Naive thymus-derived CD4-positive, alpha-beta T cell (primary cell): Measurements from ENCODE around the gene CDK6. TPM values are rescaled to one million over a fixed set of nuclear protein-coding genes. Genes with fewer than 3 reads are reported as not detected.
A peak's percentile ranks its signal among the peaks of the same experiment; 100 is the strongest.

Experiments
- ATAC-seq: fragments of 150-1000 bp; cut with Tn5 transposase; 2 replicates; pipeline ENCODE4 v1.10.0; 2021; ENCODE audit warnings: mild to moderate bottlenecking, moderate library complexity
- CTCF ChIA-PET: fragments of 350-600 bp; sonication (Branson Sonifier 250); formaldehyde crosslinking; loops from one replicate; lab custom pipeline; 2021; ENCODE audit warnings: antibody characterized with exemption; lab: Charles Lee
- POLR2A ChIA-PET: fragments of 350-600 bp; sonication (Branson Sonifier 250); formaldehyde crosslinking; loops from one replicate; lab custom pipeline; 2021; ENCODE audit warnings: antibody characterized with exemption, inconsistent platforms; lab: Charles Lee
- DNase-seq, 9 donors: peaks; one replicate each; pipeline versions ENCODE4 v3.0.0 to v3.0.0-alpha.2; 2020 to 2022; ENCODE audit warnings: mixed read lengths in 1 of 9
- H3K27ac ChIP-seq: one replicate; pipeline ENCODE4 v1.7.0; 2013; ENCODE audit warnings: mild to moderate bottlenecking, low read depth, low read length, moderate library complexity
- H3K27me3 ChIP-seq, 2 donors: one replicate each; pipeline ENCODE4 v1.7.0; 2013; ENCODE audit warnings: low read length in 2 of 2, mild to moderate bottlenecking in 2 of 2, moderate library complexity in 2 of 2; ENCODE audit not compliant: control insufficient read depth in 2 of 2, insufficient read depth in 2 of 2
- H3K36me3 ChIP-seq, 3 experiments: 1 replicate in 2 of 3; 2 replicates in 1 of 3; pipeline ENCODE4 v1.7.0; 2013; ENCODE audit warnings: low read length in 3 of 3, mild to moderate bottlenecking in 3 of 3, moderate library complexity in 1 of 3; ENCODE audit not compliant: insufficient read depth in 3 of 3, control insufficient read depth in 2 of 3
- H3K4me1 ChIP-seq, 2 donors: one replicate each; pipeline ENCODE4 v1.7.0; 2013; ENCODE audit warnings: low read length in 2 of 2, mild to moderate bottlenecking in 2 of 2, moderate library complexity in 1 of 2; ENCODE audit not compliant: control insufficient read depth in 2 of 2, insufficient read depth in 2 of 2
- H3K4me3 ChIP-seq: 2 replicates; pipeline ENCODE4 v1.7.0; 2013; ENCODE audit warnings: mild to moderate bottlenecking, low read length
- H3K9me3 ChIP-seq, 3 experiments: 1 replicate in 2 of 3; 2 replicates in 1 of 3; pipeline ENCODE4 v1.7.0; 2013; ENCODE audit warnings: low read length in 3 of 3; ENCODE audit not compliant: control insufficient read depth in 2 of 3
- H3K27ac Mint-ChIP-seq, 9 donors: one replicate each; pipeline ENCODE4 v1.8.0; 2020 to 2022; ENCODE audit warnings: mixed read lengths in 9 of 9, mild to moderate bottlenecking in 8 of 9, moderate library complexity in 5 of 9, inconsistent platforms in 2 of 9
- H3K27me3 Mint-ChIP-seq, 5 donors: one replicate each; pipeline ENCODE4 v1.8.0; 2021 to 2022; ENCODE audit warnings: mixed read lengths in 5 of 5, mild to moderate bottlenecking in 1 of 5
- H3K36me3 Mint-ChIP-seq, 5 donors: one replicate each; pipeline ENCODE4 v1.8.0; 2020 to 2022; ENCODE audit warnings: mixed read lengths in 5 of 5, mild to moderate bottlenecking in 3 of 5, inconsistent platforms in 1 of 5
- H3K4me1 Mint-ChIP-seq, 7 donors: one replicate each; pipeline ENCODE4 v1.8.0; 2020 to 2022; ENCODE audit warnings: mixed read lengths in 7 of 7, mild to moderate bottlenecking in 3 of 7, inconsistent platforms in 1 of 7
- H3K4me3 Mint-ChIP-seq, 10 donors: one replicate each; pipeline ENCODE4 v1.8.0; 2020 to 2022; ENCODE audit warnings: mild to moderate bottlenecking in 10 of 10, mixed read lengths in 10 of 10, moderate library complexity in 6 of 10, inconsistent platforms in 2 of 10
- H3K9me3 Mint-ChIP-seq, 11 donors: one replicate each; pipeline ENCODE4 v1.8.0; 2020 to 2022; ENCODE audit warnings: mixed read lengths in 11 of 11, mild to moderate bottlenecking in 4 of 11, inconsistent platforms in 1 of 11, moderate library complexity in 1 of 11
- intact Hi-C, 2 donors: fragments of 100-400 bp; cut with micrococcal nuclease; formaldehyde crosslinking; loops; one replicate each; pipeline ENCODE4 v1.15.1; 2023
- polyA plus RNA-seq, 2 donors: library from polyadenylated mRNA; unstranded; fragments of 300-500 nt; fragmentation: Illumina TruSeq; gene quantifications; one replicate each; pipeline ENCODE4 v1.2.3, GENCODE V29; 2021
- total RNA-seq, 6 experiments: library from RNA in 5 of 6; stranded (reverse) in 5 of 6; gene quantifications; 1 replicate in 5 of 6; 2 replicates in 1 of 6; pipeline ENCODE4 v1.2.3 and lab custom pipeline; 2021 to 2026

The CDK6 gene
- total and polyA plus RNA-seq, 7 experiments from 2014 or later: 15.8 to 156 (median 36.8) TPM

DNA sequence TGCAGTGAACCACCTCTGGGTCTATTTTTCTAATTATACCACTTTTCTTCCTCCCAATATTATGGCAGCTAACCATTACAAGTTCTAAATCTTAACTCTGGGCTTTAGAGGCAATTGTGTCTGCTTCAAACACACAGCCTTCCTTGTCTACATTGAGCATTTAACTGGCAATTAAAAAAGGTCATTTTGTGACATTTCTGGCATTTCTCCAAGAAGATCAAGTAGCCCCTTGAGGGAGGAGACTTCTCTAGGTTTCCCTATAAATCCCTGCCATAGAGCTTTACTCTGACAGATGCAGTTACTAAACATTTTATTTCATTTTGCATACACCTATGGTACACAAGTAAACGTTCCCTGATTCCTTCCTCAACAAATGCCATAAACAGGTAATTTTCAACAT lies 212.8 kb downstream of the CDK6 start:
- ATAC-seq: no peak
- Mint-ChIP-seq H3K27ac (peak overlapping the region in 3 of 9 donors; percentile 3 to 14 (median 10)), H3K36me3 (peaks cover 4 to 57% (median 29%) of the 10 kb centered on the region in 5 donors), H3K4me3 (no peak overlapping the region), H3K27me3 (no peaks in the 10 kb centered on the region), H3K4me1 (peaks cover 13 to 63% (median 50%) of the 10 kb centered on the region in 7 donors), H3K9me3 (peaks cover 0 to 26% (median 3%) of the 10 kb centered on the region in 11 donors)
- intact Hi-C loops: loop anchor here in 1 of 2 donors (5.0 kb wide), 2 partner anchors 414 to 609 kb away; partner anchors contain the start of gene VPS50
- no peak overlapping the region for H3K27ac ChIP-seq
- peaks cover 0 to 2% (median 0%) of the 10 kb centered on the region in 3 experiments for H3K36me3 ChIP-seq
- ChIA-PET POLR2A (no interaction called here), CTCF (no interaction called here)
- H3K27me3 ChIP-seq: no peaks in the 10 kb centered on the region
- H3K9me3 ChIP-seq: no peaks in the 10 kb centered on the region
- no peak for DNase-seq
- H3K4me1 ChIP-seq: peaks cover 6 to 23% of the 10 kb centered on the region in 2 donors
- H3K4me3 ChIP-seq: no peak overlapping the region

DNA sequence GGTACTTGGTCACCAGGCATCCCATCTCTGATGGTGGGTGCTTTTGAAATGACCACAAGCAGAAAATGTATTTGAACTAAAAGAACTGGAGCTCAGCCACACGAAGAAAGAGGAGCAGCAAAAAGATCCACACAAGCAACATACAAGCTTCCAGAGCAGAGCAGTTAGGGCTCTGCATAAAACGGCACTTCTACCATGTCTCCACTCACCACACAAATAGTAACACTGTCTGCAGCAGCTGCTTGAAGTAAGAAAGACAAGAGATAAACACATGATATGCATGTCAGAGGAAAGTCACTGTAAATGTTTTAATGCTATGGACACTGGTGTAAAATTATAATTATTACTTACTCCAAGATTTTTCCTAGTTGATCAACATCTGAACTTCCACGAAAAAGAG lies 213.7 kb downstream of the CDK6 start:
- Mint-ChIP-seq H3K9me3 (peaks cover 0 to 26% (median 2%) of the 10 kb centered on the region in 11 donors), H3K27ac (peak overlapping the region in 7 of 9 donors; percentile 18 to 92 (median 60)), H3K36me3 (peaks cover 4 to 49% (median 25%) of the 10 kb centered on the region in 5 donors), H3K4me1 (peaks cover 13 to 64% (median 49%) of the 10 kb centered on the region in 7 donors), H3K4me3 (peak overlapping the region in 2 of 10 donors; percentile 53 to 62), H3K27me3 (no peaks in the 10 kb centered on the region)
- Histone ChIP-seq H3K36me3 (peaks cover 0 to 5% (median 4%) of the 10 kb centered on the region in 3 experiments), H3K27me3 (no peaks in the 10 kb centered on the region), H3K9me3 (no peaks in the 10 kb centered on the region), H3K4me1 (peaks cover 6 to 23% of the 10 kb centered on the region in 2 donors), H3K27ac (no peak overlapping the region), H3K4me3 (no peak overlapping the region)
- DNase-seq: no peak
- CTCF ChIA-PET: interaction anchor here (1.0 to 2.8 kb wide), 3 partner anchors 210 to 606 kb away, joined by 3 to 18 read pairs (median 4); no protein-coding TSS in a partner anchor
- ATAC-seq: no peak
- intact Hi-C loops: loop anchor here in 1 of 2 donors (5.0 kb wide), 2 partner anchors 415 to 610 kb away; partner anchors contain the start of gene VPS50
- POLR2A ChIA-PET: no interaction called here

DNA sequence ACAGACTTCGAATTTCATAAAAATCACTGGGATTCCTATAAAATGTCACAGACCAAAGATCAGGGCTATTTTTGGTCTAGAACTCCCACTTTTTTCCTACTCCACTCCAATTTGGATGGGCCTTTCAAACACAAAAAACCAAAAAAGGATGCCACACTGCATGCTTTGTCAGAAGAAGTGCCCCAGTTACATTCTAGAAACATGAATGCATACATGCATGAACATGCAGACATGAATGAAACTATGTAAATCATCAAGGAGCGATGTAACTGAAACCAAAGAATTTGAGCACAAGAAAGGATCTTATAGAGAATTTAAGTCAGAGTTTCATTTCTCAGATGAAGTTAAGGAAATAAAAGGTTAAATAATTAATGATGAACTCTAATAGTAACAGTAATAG lies 214.3 kb downstream of the CDK6 start:
- peak overlapping the region; percentile 24 for H3K27ac ChIP-seq
- DNase-seq: no peak
- no peak overlapping the region for H3K4me3 ChIP-seq
- Mint-ChIP-seq H3K27me3 (no peaks in the 10 kb centered on the region), H3K9me3 (peaks cover 0 to 26% (median 0%) of the 10 kb centered on the region in 11 donors), H3K4me1 (peaks cover 13 to 64% (median 42%) of the 10 kb centered on the region in 7 donors), H3K4me3 (peak overlapping the region in 1 of 10 donors; percentile 60), H3K36me3 (peaks cover 0 to 46% (median 24%) of the 10 kb centered on the region in 5 donors), H3K27ac (peak overlapping the region in 4 of 9 donors; percentile 60 to 92 (median 74))
- H3K36me3 ChIP-seq: peaks cover 0 to 8% (median 5%) of the 10 kb centered on the region in 3 experiments
- no peaks in the 10 kb centered on the region for H3K27me3 ChIP-seq
- ChIA-PET POLR2A (interaction anchor here (1.0 kb wide), 1 partner anchor 211 kb away, joined by 3 read pairs; no protein-coding TSS in a partner anchor), CTCF (interaction anchor here (0.9 to 2.8 kb wide), 7 partner anchors 24 to 606 kb away, joined by 3 to 18 read pairs (median 4); no protein-coding TSS in a partner anchor)
- no peak for ATAC-seq
- peaks cover 6 to 23% of the 10 kb centered on the region in 2 donors for H3K4me1 ChIP-seq
- no peaks in the 10 kb centered on the region for H3K9me3 ChIP-seq
- intact Hi-C loops: loop anchor here in 1 of 2 donors (5.0 kb wide), 2 partner anchors 415 to 610 kb away; partner anchors contain the start of gene VPS50

DNA sequence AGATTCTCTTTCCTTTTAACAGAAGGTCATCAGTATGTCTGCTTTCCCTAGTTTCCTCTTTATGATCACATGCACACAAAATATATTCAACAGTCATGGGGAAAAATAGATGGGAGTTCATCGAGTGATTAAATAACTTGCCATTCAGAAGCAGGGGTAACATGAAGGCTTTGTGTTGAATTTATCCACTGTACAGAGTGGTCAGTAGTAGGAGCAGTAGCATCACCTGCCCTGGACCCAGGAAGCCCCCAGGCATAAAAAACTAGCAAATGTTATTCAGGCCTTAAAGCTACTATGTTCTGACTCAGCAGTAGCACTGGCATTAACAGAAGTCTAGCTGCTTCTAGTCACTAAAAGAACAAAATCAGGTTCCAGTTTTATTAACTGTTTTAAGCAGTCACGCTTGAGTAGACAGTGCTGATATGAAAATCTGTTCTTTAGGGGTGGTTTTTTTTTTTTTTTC lies 214.8 kb downstream of the CDK6 start:
- Histone ChIP-seq H3K4me1 (peaks cover 6 to 23% of the 10 kb centered on the region in 2 donors), H3K36me3 (peaks cover 0 to 11% (median 5%) of the 10 kb centered on the region in 3 experiments), H3K27ac (peak overlapping the region; percentile 24), H3K27me3 (no peaks in the 10 kb centered on the region), H3K4me3 (no peak overlapping the region), H3K9me3 (no peaks in the 10 kb centered on the region)
- CTCF ChIA-PET: interaction anchor here (0.6 to 2.8 kb wide), 10 partner anchors 19 to 607 kb away, joined by 3 to 18 read pairs (median 4); no protein-coding TSS in a partner anchor
- Mint-ChIP-seq H3K27me3 (no peaks in the 10 kb centered on the region), H3K36me3 (peaks cover under 1 to 43% (median 24%) of the 10 kb centered on the region in 5 donors), H3K9me3 (peaks cover 0 to 26% (median 0%) of the 10 kb centered on the region in 11 donors), H3K4me1 (peaks cover 12 to 63% (median 38%) of the 10 kb centered on the region in 7 donors), H3K4me3 (peak overlapping the region in 5 of 10 donors; percentile 50 to 84 (median 64)), H3K27ac (peak overlapping the region; percentile 17 to 92 (median 84))
- intact Hi-C loops: loop anchor here (1.0 to 5.0 kb wide), 14 partner anchors 12 to 611 kb away; partner anchors contain the start of gene VPS50 (in 1 of the 2)
- no peak for ATAC-seq
- DNase-seq: no peak
- POLR2A ChIA-PET: interaction anchor here (1.0 kb wide), 1 partner anchor 211 kb away, joined by 3 read pairs; no protein-coding TSS in a partner anchor

DNA sequence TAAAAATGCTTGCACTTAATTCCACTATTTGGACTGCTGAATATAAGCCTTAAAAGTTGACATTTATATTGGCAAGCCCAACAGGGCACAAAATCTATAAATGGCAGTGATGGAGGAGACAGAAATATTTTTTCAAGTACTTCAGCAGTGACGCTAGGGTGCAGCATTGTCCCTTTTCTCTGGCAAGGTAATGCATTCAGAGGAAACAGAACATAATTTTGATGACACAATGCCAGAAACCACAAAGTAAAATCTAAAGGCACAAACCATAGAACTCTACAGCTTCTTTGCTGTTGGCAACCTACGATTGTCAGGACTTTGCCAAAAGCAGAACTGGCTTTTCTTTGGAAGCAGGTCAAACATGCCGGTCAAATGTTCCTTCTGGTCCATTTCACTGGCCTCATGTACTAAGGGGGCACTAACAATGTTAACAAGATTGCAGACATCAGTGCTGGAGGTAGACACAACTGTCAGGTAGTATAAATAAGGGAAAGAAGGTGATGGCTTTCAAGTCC lies 215.3 kb downstream of the CDK6 start:
- Histone ChIP-seq H3K4me3 (no peak overlapping the region), H3K4me1 (peaks cover 6 to 20% of the 10 kb centered on the region in 2 donors), H3K9me3 (no peaks in the 10 kb centered on the region), H3K27ac (peak overlapping the region; percentile 24), H3K36me3 (peaks cover 0 to 16% (median 5%) of the 10 kb centered on the region in 3 experiments), H3K27me3 (no peaks in the 10 kb centered on the region)
- intact Hi-C loops: loop anchor here (1.0 to 5.0 kb wide), 14 partner anchors 12 to 611 kb away; partner anchors contain the start of gene VPS50 (in 1 of the 2)
- ChIA-PET CTCF (interaction anchor here (0.6 to 2.8 kb wide), 10 partner anchors 20 to 607 kb away, joined by 3 to 18 read pairs (median 4); no protein-coding TSS in a partner anchor), POLR2A (interaction anchor here (1.0 kb wide), 1 partner anchor 212 kb away, joined by 3 read pairs; no protein-coding TSS in a partner anchor)
- peak overlapping the region; percentile 17 to 92 (median 84) for H3K27ac Mint-ChIP-seq
- ATAC-seq: peak; percentile 96
- peak overlapping the region in 9 of 10 donors; percentile 15 to 84 (median 54) for H3K4me3 Mint-ChIP-seq
- peak; percentile 39 to 84 (median 73) for DNase-seq
- peaks cover 5 to 42% (median 24%) of the 10 kb centered on the region in 5 donors for H3K36me3 Mint-ChIP-seq
- peaks cover 8 to 58% (median 33%) of the 10 kb centered on the region in 7 donors for H3K4me1 Mint-ChIP-seq
- H3K27me3 Mint-ChIP-seq: no peaks in the 10 kb centered on the region
- peaks cover 0 to 26% (median 0%) of the 10 kb centered on the region in 11 donors for H3K9me3 Mint-ChIP-seq

DNA sequence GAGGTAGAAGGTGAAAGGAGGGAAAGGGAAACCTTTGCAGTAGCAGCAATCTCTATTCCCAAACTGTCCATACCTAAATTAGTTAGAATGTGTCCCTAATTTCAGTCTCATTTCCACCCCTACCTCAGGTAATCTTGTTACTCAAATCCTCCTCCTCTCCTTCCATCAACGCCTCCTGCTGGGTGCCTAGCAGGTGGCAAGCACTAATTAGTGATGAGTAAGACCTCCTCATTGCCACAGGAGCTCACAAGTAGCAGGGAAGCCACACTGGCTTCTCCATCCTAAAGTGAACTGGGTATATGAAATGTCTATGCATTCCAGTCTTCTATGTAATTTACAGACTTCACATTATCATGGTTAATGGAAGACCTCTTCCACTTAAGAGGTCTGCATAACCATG lies 220.5 kb downstream of the CDK6 start:
- intact Hi-C loops: no loop called here
- no peak for DNase-seq
- H3K27ac ChIP-seq: no peak overlapping the region
- Mint-ChIP-seq H3K36me3 (peaks cover 8 to 26% (median 9%) of the 10 kb centered on the region in 5 donors), H3K4me3 (no peak overlapping the region), H3K4me1 (peaks cover 0 to 31% (median 0%) of the 10 kb centered on the region in 7 donors), H3K27me3 (no peaks in the 10 kb centered on the region), H3K27ac (peak overlapping the region in 2 of 9 donors; percentile 46 to 65), H3K9me3 (no peaks in the 10 kb centered on the region)
- H3K36me3 ChIP-seq: peaks cover 5 to 44% (median 11%) of the 10 kb centered on the region in 3 experiments
- ChIA-PET POLR2A (no interaction called here), CTCF (no interaction called here)
- no peaks in the 10 kb centered on the region for H3K27me3 ChIP-seq
- no peaks in the 10 kb centered on the region for H3K9me3 ChIP-seq
- H3K4me1 ChIP-seq: no peaks in the 10 kb centered on the region
- no peak overlapping the region for H3K4me3 ChIP-seq
- no peak for ATAC-seq
